ENCODE measurements around the gene CDCA7.
"Not testable (repeated sequence)": the region's sequence is repeated elsewhere in the genome, so short reads cannot be mapped to it uniquely, and the experiment has no call there.

The CDCA7 gene

GRCh38 chr2:173354582-173355131 lies at the start of gene CDCA7:
CDCA7 (plus strand) TSS chr2:173354872; CDS start chr2:173354964, 92 bp downstream.
- Mint-ChIP-seq H3K9me3 (no peaks in the 10 kb centered on the region), H3K36me3 (ENCODE audit: low read depth) (peaks cover 32% of the 10 kb centered on the region), H3K27ac (peak within 1 kb of the TSS; percentile 96), H3K4me3 (peak within 1 kb of the TSS; percentile 87), H3K4me1 (peaks cover 33% of the 10 kb centered on the region), H3K27me3 (peaks cover 34% of the 10 kb centered on the region)
- ATAC-seq, result peak; percentile 65
- DNase-seq, result peak; percentile 79

- no peak for DNase-seq
- Mint-ChIP-seq H3K9me3 (no peaks in the 10 kb centered on the region), H3K4me3 (no peak overlapping the region), H3K36me3 (ENCODE audit: low read depth) (no peaks in the 10 kb centered on the region), H3K27ac (no peak overlapping the region), H3K4me1 (no peaks in the 10 kb centered on the region), H3K27me3 (no peaks in the 10 kb centered on the region)
- no peak for ATAC-seq
Measured at GRCh38 chr2:173305303-173305702, 49.4 kb upstream of the CDCA7 start.

GRCh38 chr2:173307293-173307692 lies 47.4 kb upstream of the CDCA7 start:
- H3K4me3 Mint-ChIP-seq, result no peak overlapping the region
- no peaks in the 10 kb centered on the region for H3K4me1 Mint-ChIP-seq
- H3K9me3 Mint-ChIP-seq, result no peaks in the 10 kb centered on the region
- DNase-seq, result no peak
- no peak for ATAC-seq
- no peaks in the 10 kb centered on the region for H3K36me3 Mint-ChIP-seq (ENCODE audit: low read depth)
- no peaks in the 10 kb centered on the region for H3K27me3 Mint-ChIP-seq
- no peak overlapping the region for H3K27ac Mint-ChIP-seq

- not testable (repeated sequence) for H3K4me1 Mint-ChIP-seq; H3K9me3 Mint-ChIP-seq; H3K27me3 Mint-ChIP-seq; DNase-seq; H3K36me3 Mint-ChIP-seq (ENCODE audit: low read depth); H3K27ac Mint-ChIP-seq; ATAC-seq; H3K4me3 Mint-ChIP-seq
Measured at GRCh38 chr2:173309370-173309769, 45.3 kb upstream of the CDCA7 start.

GRCh38 chr2:173311844-173312606 lies 42.6 kb upstream of the CDCA7 start:
- no peak overlapping the region for H3K4me3 Mint-ChIP-seq
- no peaks in the 10 kb centered on the region for H3K27me3 Mint-ChIP-seq
- no peak overlapping the region for H3K27ac Mint-ChIP-seq

GRCh38 chr2:173323371-173323770 lies 31.3 kb upstream of the CDCA7 start:
- DNase-seq, result no peak
- no peak for ATAC-seq
- H3K4me1 Mint-ChIP-seq, result no peaks in the 10 kb centered on the region
- no peak overlapping the region for H3K4me3 Mint-ChIP-seq
- peaks cover 6% of the 10 kb centered on the region for H3K27me3 Mint-ChIP-seq
- no peak overlapping the region for H3K27ac Mint-ChIP-seq
- peaks cover 2% of the 10 kb centered on the region for H3K36me3 Mint-ChIP-seq (ENCODE audit: low read depth)
- H3K9me3 Mint-ChIP-seq, result peaks cover 26% of the 10 kb centered on the region

More at GRCh38 chr2:173311844-173312606, 42.6 kb upstream of the CDCA7 start:
- no peaks in the 10 kb centered on the region for H3K4me1 Mint-ChIP-seq
- H3K9me3 Mint-ChIP-seq, result no peaks in the 10 kb centered on the region
- H3K36me3 Mint-ChIP-seq (ENCODE audit: low read depth), result no peaks in the 10 kb centered on the region
- no peak for ATAC-seq
- DNase-seq, result no peak

- no peak overlapping the region for H3K27ac Mint-ChIP-seq
Measured at GRCh38 chr2:173326806-173327205, 27.9 kb upstream of the CDCA7 start.

GRCh38 chr2:173327421-173327820 lies 27.3 kb upstream of the CDCA7 start:
- Mint-ChIP-seq H3K4me3 (no peak overlapping the region), H3K36me3 (ENCODE audit: low read depth) (peaks cover 4% of the 10 kb centered on the region), H3K27ac (no peak overlapping the region), H3K4me1 (no peaks in the 10 kb centered on the region), H3K9me3 (peaks cover 43% of the 10 kb centered on the region), H3K27me3 (peaks cover 6% of the 10 kb centered on the region)
- DNase-seq, result no peak
- ATAC-seq, result no peak

More at GRCh38 chr2:173326806-173327205, 27.9 kb upstream of the CDCA7 start:
- peaks cover 39% of the 10 kb centered on the region for H3K9me3 Mint-ChIP-seq
- no peak for DNase-seq
- H3K27me3 Mint-ChIP-seq, result peaks cover 6% of the 10 kb centered on the region
- no peak overlapping the region for H3K4me3 Mint-ChIP-seq
- ATAC-seq, result no peak
- H3K36me3 Mint-ChIP-seq (ENCODE audit: low read depth), result peaks cover 4% of the 10 kb centered on the region
- no peaks in the 10 kb centered on the region for H3K4me1 Mint-ChIP-seq

- H3K27ac Mint-ChIP-seq; H3K27me3 Mint-ChIP-seq; ATAC-seq; H3K36me3 Mint-ChIP-seq (ENCODE audit: low read depth); H3K4me1 Mint-ChIP-seq; DNase-seq; H3K4me3 Mint-ChIP-seq: not testable (repeated sequence)
- H3K9me3 Mint-ChIP-seq, result peaks cover 46% of the 10 kb centered on the region
Measured at GRCh38 chr2:173333003-173333402, 21.7 kb upstream of the CDCA7 start.

GRCh38 chr2:173339807-173340206 lies 14.9 kb upstream of the CDCA7 start:
- ATAC-seq (no peak), DNase-seq (no peak)
- Mint-ChIP-seq H3K4me1 (no peaks in the 10 kb centered on the region), H3K27ac (no peak overlapping the region), H3K36me3 (ENCODE audit: low read depth) (no peaks in the 10 kb centered on the region), H3K27me3 (peaks cover 10% of the 10 kb centered on the region), H3K9me3 (peaks cover 7% of the 10 kb centered on the region), H3K4me3 (no peak overlapping the region)

- H3K27me3 Mint-ChIP-seq, result no peaks in the 10 kb centered on the region
- H3K9me3 Mint-ChIP-seq, result peaks cover 6% of the 10 kb centered on the region
Measured at GRCh38 chr2:173343921-173344320, 10.8 kb upstream of the CDCA7 start.

GRCh38 chr2:173346035-173346434 lies 8.6 kb upstream of the CDCA7 start:
- H3K4me3 Mint-ChIP-seq, result no peak overlapping the region
- peaks cover 6% of the 10 kb centered on the region for H3K9me3 Mint-ChIP-seq
- no peak overlapping the region for H3K27ac Mint-ChIP-seq
- DNase-seq (no peak), ATAC-seq (no peak)
- H3K4me1 Mint-ChIP-seq, result no peaks in the 10 kb centered on the region
- peaks cover 3% of the 10 kb centered on the region for H3K36me3 Mint-ChIP-seq (ENCODE audit: low read depth)
- H3K27me3 Mint-ChIP-seq, result peaks cover 2% of the 10 kb centered on the region

More at GRCh38 chr2:173343921-173344320, 10.8 kb upstream of the CDCA7 start:
- no peak overlapping the region for H3K27ac Mint-ChIP-seq
- no peaks in the 10 kb centered on the region for H3K4me1 Mint-ChIP-seq
- no peak for DNase-seq
- no peak overlapping the region for H3K4me3 Mint-ChIP-seq
- peaks cover 3% of the 10 kb centered on the region for H3K36me3 Mint-ChIP-seq (ENCODE audit: low read depth)
- ATAC-seq, result no peak

GRCh38 chr2:173347305-173348168 lies 7.1 kb upstream of the CDCA7 start:
- Mint-ChIP-seq H3K4me1 (no peaks in the 10 kb centered on the region), H3K27ac (no peak overlapping the region), H3K27me3 (peaks cover 15% of the 10 kb centered on the region), H3K4me3 (no peak overlapping the region), H3K36me3 (ENCODE audit: low read depth) (peaks cover 3% of the 10 kb centered on the region), H3K9me3 (peaks cover 6% of the 10 kb centered on the region)
- no peak for DNase-seq
- ATAC-seq, result no peak

GRCh38 chr2:173349287-173349686 lies 5.4 kb upstream of the CDCA7 start:
- Mint-ChIP-seq H3K36me3 (ENCODE audit: low read depth) (peaks cover 6% of the 10 kb centered on the region), H3K27ac (no peak overlapping the region), H3K27me3 (peaks cover 27% of the 10 kb centered on the region), H3K4me1 (peaks cover 12% of the 10 kb centered on the region), H3K4me3 (no peak overlapping the region), H3K9me3 (peaks cover 6% of the 10 kb centered on the region)
- ATAC-seq, result no peak
- DNase-seq, result no peak
